ENCODE data around the gene PCNT.
"Not testable (repeated sequence)": the region's sequence is repeated elsewhere in the genome, so short reads cannot be mapped to it uniquely, and the experiment has no call there.

Gene PCNT

GRCh38 chr21:46454634-46455390, 130.9 kb downstream of the PCNT start:
- DNase-seq (ENCODE audit: low spot score) = no peak

- DNase-seq (ENCODE audit: low spot score) = no peak
Measured at GRCh38 chr21:46455575-46456385, 131.8 kb downstream of the PCNT start.

- DNase-seq (ENCODE audit: low spot score) = no peak
Measured at GRCh38 chr21:46456750-46457149, 132.8 kb downstream of the PCNT start.

GRCh38 chr21:46457801-46458314, 133.9 kb downstream of the PCNT start:
- DNase-seq (ENCODE audit: low spot score) = peak; percentile 31

GRCh38 chr21:46458315-46459023, 134.5 kb downstream of the PCNT start, which contains the start of gene DIP2A:
TSS of gene DIP2A (plus strand) at chr21:46458891. CDS start at chr21:46459132, 241 bp downstream.
- peak; percentile 100 for DNase-seq (ENCODE audit: low spot score)

GRCh38 chr21:46459024-46459355, 135.0 kb downstream of the PCNT start:
- no peak for DNase-seq (ENCODE audit: low spot score)

GRCh38 chr21:46459356-46460112, 135.6 kb downstream of the PCNT start:
- no peak for DNase-seq (ENCODE audit: low spot score)

GRCh38 chr21:46461909-46462308, 138.0 kb downstream of the PCNT start:
- no peak for DNase-seq (ENCODE audit: low spot score)

- DNase-seq (ENCODE audit: low spot score) = not testable (repeated sequence)
Measured at GRCh38 chr21:46465153-46465552, 141.2 kb downstream of the PCNT start.

- no peak for DNase-seq (ENCODE audit: low spot score)
Measured at GRCh38 chr21:46465651-46466050, 141.7 kb downstream of the PCNT start.

GRCh38 chr21:46468108-46468774, 144.3 kb downstream of the PCNT start:
- no peak for DNase-seq (ENCODE audit: low spot score)

GRCh38 chr21:46469275-46469674, 145.3 kb downstream of the PCNT start:
- DNase-seq (ENCODE audit: low spot score) = no peak

GRCh38 chr21:46471514-46471913, 147.6 kb downstream of the PCNT start:
- no peak for DNase-seq (ENCODE audit: low spot score)

GRCh38 chr21:46472246-46472645, 148.3 kb downstream of the PCNT start:
- no peak for DNase-seq (ENCODE audit: low spot score)

GRCh38 chr21:46474382-46474781, 150.4 kb downstream of the PCNT start:
- no peak for DNase-seq (ENCODE audit: low spot score)

- DNase-seq (ENCODE audit: low spot score) = no peak
Measured at GRCh38 chr21:46475296-46475695, 151.3 kb downstream of the PCNT start.

- DNase-seq (ENCODE audit: low spot score) = no peak
Measured at GRCh38 chr21:46477765-46478164, 153.8 kb downstream of the PCNT start.

GRCh38 chr21:46478910-46479309, 155.0 kb downstream of the PCNT start:
- DNase-seq (ENCODE audit: low spot score) = no peak

- DNase-seq (ENCODE audit: low spot score) = no peak
Measured at GRCh38 chr21:46480466-46480865, 156.5 kb downstream of the PCNT start.

- DNase-seq (ENCODE audit: low spot score) = no peak
Measured at GRCh38 chr21:46482225-46482845, 158.4 kb downstream of the PCNT start.

- DNase-seq (ENCODE audit: low spot score) = no peak
Measured at GRCh38 chr21:46482846-46483231, 158.9 kb downstream of the PCNT start.

Measured in germinal center (tissue), 1 donor.